HG03064 (cell line): ENCODE measurements around the gene SYNGR2.

Experiments
- ATAC-seq: cut with Tn5 transposase; IDR thresholded peaks from one replicate; pipeline ENCODE4 v1.9.1; 2021; ENCODE audit warnings: low read depth; ENCODE audit not compliant: unreplicated experiment

The SYNGR2 gene

GRCh38 chr17:78142119-78142861, 26.1 kb upstream of the SYNGR2 start:
- ATAC-seq, result no peak

DNA sequence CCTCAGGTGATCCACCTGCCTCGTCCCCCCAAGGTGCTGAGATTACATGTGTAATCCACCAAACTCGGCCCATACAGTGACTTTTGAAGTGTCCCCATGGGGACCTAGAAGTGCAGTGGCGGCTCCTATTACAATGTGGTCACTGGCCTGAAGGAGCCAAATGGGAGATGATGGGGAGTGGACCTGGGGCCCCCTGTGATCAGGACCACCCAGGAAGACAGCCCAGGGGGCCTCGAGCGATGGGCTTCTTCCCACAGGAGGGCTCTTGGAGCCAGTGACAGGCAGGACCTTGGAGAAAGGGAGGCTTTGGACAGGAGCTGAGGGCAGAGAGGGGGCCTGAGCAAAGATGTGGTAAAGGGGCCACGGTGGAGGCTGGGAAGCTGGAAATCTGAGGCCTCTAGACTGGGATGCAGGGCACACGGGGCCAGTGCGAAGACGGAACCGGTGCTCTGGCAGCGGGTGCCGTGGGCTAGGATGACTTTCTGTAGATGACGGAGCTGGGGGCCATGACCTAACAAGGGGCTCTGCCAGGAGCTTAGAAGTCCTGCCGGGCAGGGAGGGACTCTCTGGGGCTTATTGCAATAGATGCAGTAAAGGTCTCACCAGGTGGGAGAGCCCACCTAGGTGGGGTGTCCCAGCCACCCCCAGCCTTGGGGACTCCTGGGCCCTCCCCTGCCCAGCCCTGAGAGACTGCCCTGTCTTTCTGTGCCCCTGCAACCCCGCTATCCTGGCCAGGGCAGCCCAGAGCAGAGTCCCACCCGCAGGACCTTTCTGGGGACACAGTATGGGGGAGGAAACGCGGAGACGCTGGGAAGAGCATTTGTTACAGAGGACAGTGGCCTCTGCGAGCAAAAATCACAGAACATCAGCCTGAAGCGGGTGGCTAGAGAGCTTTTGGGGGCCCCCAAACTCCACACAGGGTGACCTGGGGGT, 24.9 kb upstream of the SYNGR2 start:
- no peak for ATAC-seq

DNA sequence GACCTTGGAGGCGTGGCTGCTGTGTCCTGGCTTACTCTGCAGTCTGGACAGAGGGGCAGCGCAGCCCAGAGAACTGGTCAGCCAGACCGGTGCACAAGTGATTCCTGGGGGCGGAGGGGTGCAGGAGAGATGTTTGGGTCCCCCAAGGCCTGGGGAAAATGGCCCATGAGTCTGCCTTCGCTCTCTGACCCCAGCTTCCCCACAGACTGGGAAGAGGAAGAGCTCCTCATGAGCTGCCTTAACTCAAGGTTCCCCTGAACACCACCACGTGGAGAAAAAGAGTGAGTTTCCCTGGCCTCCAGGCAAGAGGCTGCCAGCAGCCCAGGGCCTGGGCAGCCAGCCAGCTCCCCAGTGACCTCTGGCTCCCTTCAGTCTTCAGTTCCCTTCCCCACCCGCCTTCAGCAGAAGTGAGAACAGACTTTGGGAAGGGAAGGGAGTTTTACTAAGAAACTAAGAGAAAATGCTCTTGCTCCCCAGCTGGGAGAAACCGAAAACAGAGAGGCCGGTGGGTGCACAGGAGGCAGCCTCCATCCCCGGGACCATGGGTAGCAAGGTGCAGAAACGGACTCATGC, 24.1 kb upstream of the SYNGR2 start:
- ATAC-seq, result no peak

GRCh38 chr17:78144736-78145641, 23.4 kb upstream of the SYNGR2 start:
- no peak for ATAC-seq

DNA sequence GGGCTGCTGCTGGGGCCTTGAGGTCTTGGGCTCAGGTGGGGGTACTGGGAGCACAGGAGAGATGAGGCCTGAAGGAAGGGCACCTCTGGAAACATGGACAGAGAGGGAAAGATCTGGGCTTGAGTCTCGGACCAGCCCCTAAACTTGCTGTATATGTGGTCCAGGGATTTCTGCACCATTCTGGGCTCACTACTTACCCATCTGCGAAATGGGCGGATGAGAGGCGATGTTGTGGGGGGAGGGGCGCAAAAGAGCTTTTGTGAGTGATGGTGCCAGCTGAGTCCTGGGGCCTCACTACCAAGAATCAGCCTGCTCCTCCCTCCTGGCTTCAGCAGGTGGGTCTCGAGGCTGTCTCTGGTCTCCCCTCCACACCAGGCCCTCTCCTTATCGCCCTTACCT, 21.9 kb upstream of the SYNGR2 start:
- no peak for ATAC-seq

DNA sequence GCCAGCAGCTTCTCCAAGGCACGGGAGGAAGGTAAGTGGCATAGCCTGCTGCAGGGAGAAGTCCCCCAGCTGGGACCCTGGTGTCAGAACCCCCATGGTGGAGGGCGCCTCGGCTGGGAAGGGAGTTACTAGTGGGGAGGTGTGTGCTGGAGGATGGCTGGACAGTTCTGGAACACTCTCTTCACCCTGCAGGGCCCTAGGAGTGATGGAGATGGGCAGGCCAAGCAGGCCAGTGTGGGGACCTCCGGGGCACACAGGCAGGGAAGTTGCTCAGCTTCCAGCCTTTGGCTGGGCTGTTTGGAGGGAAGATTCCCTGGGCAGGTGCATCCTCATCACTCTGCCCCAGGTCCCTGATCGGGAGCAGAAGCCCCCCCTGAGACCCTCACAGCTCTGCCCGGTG, 21.5 kb upstream of the SYNGR2 start:
- no peak for ATAC-seq

DNA sequence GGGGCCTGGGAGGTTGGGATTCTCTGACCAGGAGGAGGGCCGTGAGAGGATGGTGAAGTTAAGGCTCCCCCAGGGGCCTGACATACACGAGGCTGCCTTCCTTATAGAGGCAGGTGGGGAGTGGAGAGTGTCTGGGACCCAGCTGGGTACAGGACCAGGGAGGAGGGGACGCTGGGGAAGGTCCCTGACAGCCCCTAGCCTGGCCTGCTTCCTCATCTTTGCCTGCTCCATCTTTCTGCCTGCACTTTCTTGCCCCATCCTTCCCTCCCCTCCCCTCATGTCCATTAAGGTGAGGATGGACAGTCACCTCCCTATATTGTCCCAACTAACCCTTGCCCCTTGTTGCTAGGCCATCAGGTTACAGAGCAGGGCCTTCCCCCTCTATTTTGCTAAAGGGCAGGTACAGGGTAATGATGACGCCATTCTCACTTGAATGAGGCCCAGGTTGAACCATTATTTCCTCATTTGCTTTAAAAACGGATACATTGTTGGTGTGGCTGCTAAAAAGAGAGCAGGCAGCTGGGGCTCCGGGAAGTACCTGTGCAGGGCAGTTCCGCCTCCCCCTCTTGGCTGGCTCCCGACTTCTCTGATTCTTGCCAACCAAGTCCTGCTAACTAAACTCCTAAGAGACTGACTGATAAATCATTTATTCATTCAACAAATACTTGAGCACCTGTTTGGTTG, 20.9 kb upstream of the SYNGR2 start:
- no peak for ATAC-seq

DNA sequence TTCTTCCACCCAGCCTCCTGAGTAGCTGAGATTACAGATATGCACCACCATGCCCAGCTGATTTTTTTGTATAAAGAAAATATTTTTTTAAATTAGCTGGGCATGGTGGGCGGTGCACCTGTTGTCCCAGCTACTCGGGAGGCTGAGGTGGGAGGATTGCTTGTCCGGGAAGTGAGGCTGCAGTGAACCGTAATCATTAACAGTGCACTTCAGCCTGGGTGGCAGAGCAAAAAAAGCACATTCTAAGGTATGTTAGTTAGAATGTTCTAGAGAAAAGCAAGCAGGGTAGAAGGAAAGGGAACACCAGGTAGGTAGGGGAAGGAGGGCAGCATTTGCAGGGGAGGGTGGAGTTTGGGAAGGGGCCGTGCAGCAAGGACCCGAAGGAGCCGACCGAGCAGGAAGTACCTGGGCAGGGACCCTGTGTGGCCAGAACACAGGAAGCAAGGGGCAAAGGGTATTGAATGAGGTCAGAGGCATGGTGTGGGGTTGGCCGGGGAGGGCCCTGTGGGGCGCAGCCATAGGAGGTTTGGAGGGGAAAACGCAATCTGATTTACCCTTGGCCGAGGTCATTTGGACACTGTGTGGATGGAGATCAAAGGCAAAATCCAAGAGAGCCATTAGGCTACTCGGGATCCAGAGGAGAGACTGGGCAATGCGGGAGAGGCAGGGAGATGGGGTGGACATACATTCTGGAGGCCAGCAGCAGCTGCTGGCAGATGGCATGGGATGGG, 19.9 kb upstream of the SYNGR2 start:
- no peak for ATAC-seq

- ATAC-seq, result no peak
Observed at GRCh38 chr17:78151514-78152008, 16.8 kb upstream of the SYNGR2 start.

DNA sequence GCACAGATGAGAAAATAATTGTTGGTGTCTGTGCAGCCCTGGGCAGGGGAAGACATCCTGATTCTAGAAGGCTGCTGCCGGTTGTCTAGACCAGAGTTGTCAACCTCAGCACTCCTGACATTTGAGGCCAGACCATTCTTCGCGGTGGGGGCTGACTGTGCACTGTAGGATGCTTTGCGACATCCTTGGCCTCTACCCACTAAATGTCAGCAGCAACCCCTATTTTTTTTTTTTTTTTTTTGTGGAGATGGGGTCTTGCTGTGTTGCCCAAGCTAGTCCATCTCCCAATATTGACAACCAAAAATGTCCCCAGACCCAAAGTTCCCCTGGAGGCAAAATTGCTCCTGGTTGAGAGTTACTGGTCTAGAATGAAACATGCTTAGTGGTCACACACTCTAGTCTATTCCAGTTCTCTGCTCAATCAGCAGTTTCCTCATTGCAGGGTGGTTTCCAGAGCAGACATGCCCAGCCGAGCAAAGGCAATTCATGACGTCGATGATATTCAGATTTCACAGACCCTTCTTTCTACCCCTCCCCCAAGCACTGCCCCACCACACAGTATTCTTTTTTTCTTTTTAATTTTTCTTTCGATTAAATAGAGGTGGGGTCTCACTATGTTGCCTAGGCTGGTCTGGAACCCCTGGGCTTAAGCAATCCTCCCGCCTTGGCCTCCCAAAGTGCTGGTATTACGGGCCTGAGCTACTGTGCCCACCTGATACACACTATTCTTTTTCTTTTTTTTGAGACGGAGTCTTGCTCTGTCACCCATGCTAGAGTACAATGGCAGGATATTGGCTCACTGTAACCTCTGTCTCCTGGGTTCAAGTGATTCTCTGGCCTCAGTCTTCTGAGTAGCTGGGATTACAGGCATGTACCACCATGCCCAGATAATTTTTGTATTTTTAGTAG, 13.2 kb upstream of the SYNGR2 start:
- ATAC-seq, result peak; percentile 40

GRCh38 chr17:78159575-78160158, 8.7 kb upstream of the SYNGR2 start:
- no peak for ATAC-seq

DNA sequence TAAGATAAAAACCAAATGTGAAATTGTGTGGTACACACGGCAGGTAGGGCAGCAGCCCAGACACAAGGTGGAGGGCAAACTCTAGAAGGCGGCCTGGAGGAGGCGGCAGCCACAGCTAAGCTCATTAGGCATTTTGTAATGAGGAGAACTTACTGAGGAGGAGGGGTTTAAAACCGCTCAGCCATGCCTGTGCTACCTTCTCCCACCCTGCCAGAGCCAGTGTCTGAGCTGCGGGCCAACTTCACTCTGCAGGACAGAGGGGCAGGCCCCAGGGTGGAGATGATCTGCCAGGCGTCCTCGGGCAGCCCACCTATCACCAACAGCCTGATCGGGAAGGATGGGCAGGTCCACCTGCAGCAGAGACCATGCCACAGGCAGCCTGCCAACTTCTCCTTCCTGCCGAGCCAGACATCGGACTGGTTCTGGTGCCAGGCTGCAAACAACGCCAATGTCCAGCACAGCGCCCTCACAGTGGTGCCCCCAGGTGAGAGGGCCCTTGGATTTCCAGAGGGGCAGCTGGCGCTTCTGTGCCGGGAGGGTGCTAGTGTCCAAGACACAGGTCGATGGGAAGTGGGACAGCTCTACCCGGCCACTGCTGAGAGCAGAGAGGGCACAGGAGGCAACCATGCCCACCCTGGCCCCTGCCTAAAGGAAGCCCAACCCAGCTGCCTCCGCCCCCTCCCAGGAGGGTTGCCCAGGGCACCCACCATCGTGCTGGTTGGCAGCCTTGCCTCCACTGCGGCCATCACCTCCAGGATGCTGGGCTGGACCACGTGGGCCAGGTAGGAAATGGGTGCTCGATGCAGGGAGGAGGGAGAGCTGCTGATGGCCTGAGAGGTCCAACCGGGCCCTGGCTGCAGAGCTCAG, 4.3 kb upstream of the SYNGR2 start:
- ATAC-seq, result no peak

GRCh38 chr17:78164748-78165607, 3.4 kb upstream of the SYNGR2 start:
- ATAC-seq, result no peak

DNA sequence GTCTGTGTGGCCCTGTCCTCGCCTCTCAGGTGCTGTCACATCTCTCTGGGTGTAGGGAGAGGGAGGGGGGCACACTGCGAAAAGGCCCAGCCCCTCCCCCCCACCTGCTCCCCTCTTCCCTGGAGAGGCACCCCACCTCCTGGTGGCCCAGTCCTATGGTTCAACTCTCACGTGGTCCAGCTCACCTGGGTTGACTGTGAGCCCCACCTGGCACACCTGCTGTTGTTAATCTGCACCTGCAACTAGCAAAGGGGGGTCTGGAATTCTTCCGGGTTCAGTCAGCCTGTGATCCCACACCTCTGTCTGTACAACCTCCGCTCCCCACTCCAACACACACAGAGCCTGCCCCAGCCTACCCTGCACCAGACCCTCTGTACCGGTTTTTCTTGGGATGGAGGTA, 2.0 kb upstream of the SYNGR2 start:
- ATAC-seq, result no peak

GRCh38 chr17:78168903-78169793, 767 bp downstream of the SYNGR2 start:
- no peak for ATAC-seq
